ENCODE results near the gene MRPL52.

MRPL52 gene

GRCh38 chr14:22866874-22867273 lies 37.2 kb downstream of the MRPL52 start:
- Histone ChIP-seq H3K27me3 (no peaks in the 10 kb centered on the region), H3K27ac (no peak overlapping the region), H3K36me3 (no peaks in the 10 kb centered on the region), H3K4me1 (peaks cover 19% of the 10 kb centered on the region), H3K4me3 (no peak overlapping the region), H3K9me3 (no peaks in the 10 kb centered on the region), H3K4me2 (no peak overlapping the region), H3K9ac (no peak overlapping the region), H4K20me1 (no peaks in the 10 kb centered on the region)
- no peak for TF ChIP-seq Cebpa-rat (IDR thresholded peaks at IDR 0.05)

DNA sequence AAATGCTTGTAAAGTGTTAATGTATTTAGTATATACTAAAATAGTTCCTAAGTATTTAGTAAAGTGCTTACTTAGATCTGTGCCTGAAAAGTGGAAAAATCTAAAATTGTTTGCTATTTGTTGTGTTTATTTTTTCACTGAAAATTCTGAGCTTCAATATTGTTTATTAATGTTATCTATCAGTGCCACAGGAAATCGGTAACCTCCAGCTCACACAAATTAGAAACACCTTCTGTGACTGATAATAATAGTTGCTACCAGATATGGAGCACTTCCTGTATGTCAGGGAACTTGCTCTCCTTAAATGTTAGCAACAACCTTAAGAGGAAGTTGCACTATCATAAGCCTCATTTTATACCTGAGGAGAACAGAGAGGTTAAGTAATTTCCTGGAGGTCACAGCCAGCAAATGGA lies 41.1 kb downstream of the MRPL52 start:
- TF ChIP-seq Cebpa-rat (IDR thresholded peaks at IDR 0.05) = no peak
- Histone ChIP-seq H3K36me3 (peaks cover 26% of the 10 kb centered on the region), H3K27me3 (no peaks in the 10 kb centered on the region), H3K9ac (peak overlapping the region; percentile 89), H3K27ac (peak overlapping the region; percentile 90), H3K4me1 (peaks cover 35% of the 10 kb centered on the region), H3K4me3 (peak overlapping the region; percentile 90), H3K9me3 (no peaks in the 10 kb centered on the region), H3K4me2 (peak overlapping the region; percentile 77), H4K20me1 (peaks cover 13% of the 10 kb centered on the region; the same call in 1 of the 2 replicates)

DNA sequence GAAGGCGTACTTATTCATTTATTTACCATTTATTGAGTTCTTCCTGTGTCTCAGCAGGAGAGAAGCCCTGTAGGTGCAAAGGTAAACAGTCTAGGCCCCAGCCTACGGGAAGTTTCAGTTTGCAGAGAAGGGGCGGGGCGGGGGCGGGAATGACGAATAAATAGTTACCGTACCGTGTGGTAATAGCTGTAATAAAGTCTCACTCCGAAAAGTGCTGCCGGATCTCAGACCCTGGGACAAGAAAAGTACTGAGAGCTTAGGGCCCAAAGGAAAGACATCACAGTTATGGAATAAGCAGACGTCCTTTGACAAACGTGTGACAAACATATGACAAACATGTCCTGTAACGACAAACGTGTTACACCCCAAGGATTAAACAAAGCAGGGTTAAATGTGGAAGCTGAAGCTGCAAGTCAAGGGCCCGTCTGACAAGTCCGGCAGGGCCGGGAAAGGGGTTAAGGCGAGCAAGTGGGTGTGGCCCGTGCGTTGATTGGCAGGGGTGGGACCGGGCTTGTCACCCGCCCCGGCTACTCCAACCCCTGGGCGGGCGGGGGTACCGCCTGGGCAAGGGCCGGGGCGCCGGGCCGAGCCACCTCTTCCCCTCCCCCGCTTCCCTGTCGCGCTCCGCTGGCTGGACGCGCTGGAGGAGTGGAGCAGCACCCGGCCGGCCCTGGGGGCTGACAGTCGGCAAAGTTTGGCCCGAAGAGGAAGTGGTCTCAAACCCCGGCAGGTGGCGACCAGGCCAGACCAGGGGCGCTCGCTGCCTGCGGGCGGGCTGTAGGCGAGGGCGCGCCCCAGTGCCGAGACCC lies 41.7 kb downstream of the MRPL52 start, which contains the start of gene LRP10:
Gene LRP10, plus strand, starts transcription at position 517 of the 809 bp plus-strand sequence. CDS start 564 bp downstream, outside the sequence.
- TF ChIP-seq Cebpa-rat (IDR thresholded peaks at IDR 0.05) = no peak
- Histone ChIP-seq H3K4me3 (peak within 1 kb of the TSS; percentile 90), H3K27ac (peak within 1 kb of the TSS; percentile 90), H3K4me1 (peaks cover 35% of the 10 kb centered on the region), H3K9me3 (no peaks in the 10 kb centered on the region), H4K20me1 (peaks cover 13% of the 10 kb centered on the region; the same call in 1 of the 2 replicates), H3K4me2 (peak within 1 kb of the TSS; percentile 77), H3K36me3 (peaks cover 32% of the 10 kb centered on the region), H3K27me3 (no peaks in the 10 kb centered on the region), H3K9ac (peak within 1 kb of the TSS; percentile 89)

- no peaks in the 10 kb centered on the region for H3K27me3 ChIP-seq
- peaks cover 40% of the 10 kb centered on the region for H3K36me3 ChIP-seq
- no peak for TF ChIP-seq Cebpa-rat (IDR thresholded peaks at IDR 0.05)
- H3K4me2 ChIP-seq = peak overlapping the region; percentile 77
- H3K9ac ChIP-seq = peak overlapping the region; percentile 89
- H3K4me3 ChIP-seq = peak overlapping the region; percentile 90
- peak overlapping the region; percentile 90 for H3K27ac ChIP-seq
- H4K20me1 ChIP-seq = peaks cover 13% of the 10 kb centered on the region; the same call in 1 of the 2 replicates
- H3K4me1 ChIP-seq = peaks cover 35% of the 10 kb centered on the region
- no peaks in the 10 kb centered on the region for H3K9me3 ChIP-seq
These were observed 42.5 kb downstream of the MRPL52 start for GRCh38 chr14:22872033-22872832.

- Histone ChIP-seq H4K20me1 (peaks cover 13% of the 10 kb centered on the region; the same call in 1 of the 2 replicates), H3K9ac (peak overlapping the region; percentile 89), H3K9me3 (no peaks in the 10 kb centered on the region), H3K4me2 (peak overlapping the region; percentile 77), H3K27ac (peak overlapping the region; percentile 90), H3K27me3 (no peaks in the 10 kb centered on the region), H3K36me3 (peaks cover 48% of the 10 kb centered on the region), H3K4me1 (peaks cover 35% of the 10 kb centered on the region), H3K4me3 (peak overlapping the region; percentile 90)
- no peak for TF ChIP-seq Cebpa-rat (IDR thresholded peaks at IDR 0.05)
These were observed 43.3 kb downstream of the MRPL52 start for GRCh38 chr14:22872833-22873520.

DNA sequence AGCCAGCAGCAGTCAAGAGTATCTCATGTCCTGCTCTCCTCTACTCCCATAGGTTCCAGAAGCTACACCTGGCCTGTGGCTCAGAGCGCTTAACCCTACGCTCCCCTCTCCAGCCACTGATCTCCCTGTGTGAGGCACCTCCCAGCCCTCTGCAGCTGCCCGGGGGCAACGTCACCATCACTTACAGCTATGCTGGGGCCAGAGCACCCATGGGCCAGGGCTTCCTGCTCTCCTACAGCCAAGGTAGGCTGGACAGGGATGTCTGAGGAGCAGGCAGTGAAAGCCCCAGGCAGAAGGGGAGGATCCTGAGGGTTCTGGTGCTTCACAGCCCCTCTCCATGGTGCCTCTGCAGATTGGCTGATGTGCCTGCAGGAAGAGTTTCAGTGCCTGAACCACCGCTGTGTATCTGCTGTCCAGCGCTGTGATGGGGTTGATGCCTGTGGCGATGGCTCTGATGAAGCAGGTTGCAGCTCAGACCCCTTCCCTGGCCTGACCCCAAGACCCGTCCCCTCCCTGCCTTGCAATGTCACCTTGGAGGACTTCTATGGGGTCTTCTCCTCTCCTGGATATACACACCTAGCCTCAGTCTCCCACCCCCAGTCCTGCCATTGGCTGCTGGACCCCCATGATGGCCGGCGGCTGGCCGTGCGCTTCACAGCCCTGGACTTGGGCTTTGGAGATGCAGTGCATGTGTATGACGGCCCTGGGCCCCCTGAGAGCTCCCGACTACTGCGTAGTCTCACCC lies 45.5 kb downstream of the MRPL52 start:
- Histone ChIP-seq H3K4me3 (no peak overlapping the region), H3K27me3 (no peaks in the 10 kb centered on the region), H3K27ac (no peak overlapping the region), H3K4me1 (peaks cover 24% of the 10 kb centered on the region), H3K4me2 (no peak overlapping the region), H4K20me1 (peaks cover 13% of the 10 kb centered on the region; the same call in 1 of the 2 replicates), H3K9ac (no peak overlapping the region), H3K36me3 (peaks cover 68% of the 10 kb centered on the region), H3K9me3 (no peaks in the 10 kb centered on the region)
- TF ChIP-seq Cebpa-rat (IDR thresholded peaks at IDR 0.05) = no peak

DNA sequence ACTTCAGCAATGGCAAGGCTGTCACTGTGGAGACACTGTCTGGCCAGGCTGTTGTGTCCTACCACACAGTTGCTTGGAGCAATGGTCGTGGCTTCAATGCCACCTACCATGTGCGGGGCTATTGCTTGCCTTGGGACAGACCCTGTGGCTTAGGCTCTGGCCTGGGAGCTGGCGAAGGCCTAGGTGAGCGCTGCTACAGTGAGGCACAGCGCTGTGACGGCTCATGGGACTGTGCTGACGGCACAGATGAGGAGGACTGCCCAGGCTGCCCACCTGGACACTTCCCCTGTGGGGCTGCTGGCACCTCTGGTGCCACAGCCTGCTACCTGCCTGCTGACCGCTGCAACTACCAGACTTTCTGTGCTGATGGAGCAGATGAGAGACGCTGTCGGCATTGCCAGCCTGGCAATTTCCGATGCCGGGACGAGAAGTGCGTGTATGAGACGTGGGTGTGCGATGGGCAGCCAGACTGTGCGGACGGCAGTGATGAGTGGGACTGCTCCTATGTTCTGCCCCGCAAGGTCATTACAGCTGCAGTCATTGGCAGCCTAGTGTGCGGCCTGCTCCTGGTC lies 46.1 kb downstream of the MRPL52 start:
- Histone ChIP-seq H3K27ac (no peak overlapping the region), H4K20me1 (peaks cover 13% of the 10 kb centered on the region; the same call in 1 of the 2 replicates), H3K9me3 (no peaks in the 10 kb centered on the region), H3K9ac (no peak overlapping the region), H3K4me1 (peaks cover 18% of the 10 kb centered on the region), H3K4me3 (no peak overlapping the region), H3K27me3 (no peaks in the 10 kb centered on the region), H3K36me3 (peaks cover 74% of the 10 kb centered on the region), H3K4me2 (no peak overlapping the region)
- no peak for TF ChIP-seq Cebpa-rat (IDR thresholded peaks at IDR 0.05)

DNA sequence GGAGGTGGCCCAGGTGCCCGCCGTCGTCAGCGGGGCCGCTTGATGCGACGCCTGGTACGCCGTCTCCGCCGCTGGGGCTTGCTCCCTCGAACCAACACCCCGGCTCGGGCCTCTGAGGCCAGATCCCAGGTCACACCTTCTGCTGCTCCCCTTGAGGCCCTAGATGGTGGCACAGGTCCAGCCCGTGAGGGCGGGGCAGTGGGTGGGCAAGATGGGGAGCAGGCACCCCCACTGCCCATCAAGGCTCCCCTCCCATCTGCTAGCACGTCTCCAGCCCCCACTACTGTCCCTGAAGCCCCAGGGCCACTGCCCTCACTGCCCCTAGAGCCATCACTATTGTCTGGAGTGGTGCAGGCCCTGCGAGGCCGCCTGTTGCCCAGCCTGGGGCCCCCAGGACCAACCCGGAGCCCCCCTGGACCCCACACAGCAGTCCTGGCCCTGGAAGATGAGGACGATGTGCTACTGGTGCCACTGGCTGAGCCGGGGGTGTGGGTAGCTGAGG lies 47.4 kb downstream of the MRPL52 start:
- no peak for TF ChIP-seq Cebpa-rat (IDR thresholded peaks at IDR 0.05)
- Histone ChIP-seq H3K9ac (no peak overlapping the region), H4K20me1 (peaks cover 13% of the 10 kb centered on the region; the same call in 1 of the 2 replicates), H3K36me3 (peaks cover 74% of the 10 kb centered on the region), H3K27me3 (no peaks in the 10 kb centered on the region), H3K4me1 (peaks cover 19% of the 10 kb centered on the region), H3K4me2 (no peak overlapping the region), H3K9me3 (no peaks in the 10 kb centered on the region), H3K27ac (no peak overlapping the region), H3K4me3 (no peak overlapping the region)

Data from BLaER1 (cell line).